Neural cell (in vitro differentiated cells): ENCODE data around the gene CATSPER1.

Source experiments
- EP300 ChIP-seq: fragments of 450-650 bp; conservative IDR thresholded peaks from 2 replicates; pipeline ENCODE4 v1.6.1; 2014; ENCODE audit warnings: antibody characterized with exemption, mild to moderate bottlenecking, moderate library complexity; ENCODE audit not compliant: poor library complexity, severe bottlenecking
- EZH2 ChIP-seq: fragments of 200-600, 300-800 bp; shearing (Covaris generic), sonication (generic); IDR thresholded peaks from 2 replicates; pipeline ENCODE4 v1.6.1; 2014; ENCODE audit warnings: antibody characterized with exemption, low read length, borderline replicate concordance, mild to moderate bottlenecking; ENCODE audit not compliant: insufficient read depth, poor library complexity, severe bottlenecking
- POLR2AphosphoS5 ChIP-seq: IDR thresholded peaks from 2 replicates; pipeline ENCODE4 v1.6.1; 2012
- TAF1 ChIP-seq: IDR thresholded peaks from 2 replicates; pipeline ENCODE4 v1.6.1; 2012; ENCODE audit warnings: low read depth
- TF ChIP-seq, protein P1 (sequence below): fragments of 450-650 bp; IDR thresholded peaks from 2 replicates; pipeline ENCODE4 v1.5.1; 2014; ENCODE audit warnings: antibody characterized with exemption, mild to moderate bottlenecking, moderate library complexity; ENCODE audit not compliant: poor library complexity, severe bottlenecking
- TF ChIP-seq, protein P2 (sequence below): IDR thresholded peaks from 2 replicates; pipeline ENCODE4 v1.6.1; 2012; ENCODE audit warnings: borderline replicate concordance

DNA sequence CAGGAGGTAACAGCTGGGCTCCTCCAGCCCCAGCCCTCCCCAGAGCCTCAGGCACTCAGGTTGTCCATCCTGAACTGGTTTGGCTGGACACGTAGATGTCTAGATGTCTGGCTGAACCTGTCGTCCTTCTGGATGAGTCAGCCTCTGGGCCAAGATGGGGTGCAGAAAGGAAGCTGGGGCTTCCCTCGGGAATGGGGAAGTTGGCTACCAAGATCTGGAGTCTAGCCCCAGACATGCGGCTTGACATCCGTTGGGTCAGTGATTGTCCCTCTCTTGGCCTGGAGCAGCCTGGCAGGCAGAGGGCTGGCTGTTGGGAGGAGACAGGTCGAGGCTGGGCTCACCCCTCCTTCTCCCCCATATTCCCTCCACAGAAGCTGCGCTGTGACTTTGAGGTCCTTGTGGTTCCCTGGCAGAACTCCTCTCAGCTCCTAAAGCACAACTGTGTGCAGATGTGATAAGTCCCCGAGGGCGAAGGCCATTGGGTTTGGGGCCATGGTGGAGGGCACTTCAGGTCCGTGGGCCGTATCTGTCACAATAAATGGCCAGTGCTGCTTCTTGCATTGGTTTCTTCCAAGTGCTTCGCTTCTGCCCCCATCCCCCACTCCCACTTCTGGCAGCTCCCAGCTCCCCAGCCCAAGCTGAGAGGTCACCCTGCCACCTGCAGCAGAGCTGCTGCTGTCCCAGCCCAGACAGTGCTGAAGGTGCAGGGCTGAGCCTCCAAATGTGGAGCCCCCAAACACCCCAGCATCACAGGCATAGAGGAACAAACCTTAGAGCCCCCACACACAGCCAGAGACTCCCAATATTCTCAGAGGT lies 13.1 kb downstream of the CATSPER1 start:
- TF ChIP-seq, protein P1, sequence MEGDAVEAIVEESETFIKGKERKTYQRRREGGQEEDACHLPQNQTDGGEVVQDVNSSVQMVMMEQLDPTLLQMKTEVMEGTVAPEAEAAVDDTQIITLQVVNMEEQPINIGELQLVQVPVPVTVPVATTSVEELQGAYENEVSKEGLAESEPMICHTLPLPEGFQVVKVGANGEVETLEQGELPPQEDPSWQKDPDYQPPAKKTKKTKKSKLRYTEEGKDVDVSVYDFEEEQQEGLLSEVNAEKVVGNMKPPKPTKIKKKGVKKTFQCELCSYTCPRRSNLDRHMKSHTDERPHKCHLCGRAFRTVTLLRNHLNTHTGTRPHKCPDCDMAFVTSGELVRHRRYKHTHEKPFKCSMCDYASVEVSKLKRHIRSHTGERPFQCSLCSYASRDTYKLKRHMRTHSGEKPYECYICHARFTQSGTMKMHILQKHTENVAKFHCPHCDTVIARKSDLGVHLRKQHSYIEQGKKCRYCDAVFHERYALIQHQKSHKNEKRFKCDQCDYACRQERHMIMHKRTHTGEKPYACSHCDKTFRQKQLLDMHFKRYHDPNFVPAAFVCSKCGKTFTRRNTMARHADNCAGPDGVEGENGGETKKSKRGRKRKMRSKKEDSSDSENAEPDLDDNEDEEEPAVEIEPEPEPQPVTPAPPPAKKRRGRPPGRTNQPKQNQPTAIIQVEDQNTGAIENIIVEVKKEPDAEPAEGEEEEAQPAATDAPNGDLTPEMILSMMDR = no peak
- TF ChIP-seq, protein P2, sequence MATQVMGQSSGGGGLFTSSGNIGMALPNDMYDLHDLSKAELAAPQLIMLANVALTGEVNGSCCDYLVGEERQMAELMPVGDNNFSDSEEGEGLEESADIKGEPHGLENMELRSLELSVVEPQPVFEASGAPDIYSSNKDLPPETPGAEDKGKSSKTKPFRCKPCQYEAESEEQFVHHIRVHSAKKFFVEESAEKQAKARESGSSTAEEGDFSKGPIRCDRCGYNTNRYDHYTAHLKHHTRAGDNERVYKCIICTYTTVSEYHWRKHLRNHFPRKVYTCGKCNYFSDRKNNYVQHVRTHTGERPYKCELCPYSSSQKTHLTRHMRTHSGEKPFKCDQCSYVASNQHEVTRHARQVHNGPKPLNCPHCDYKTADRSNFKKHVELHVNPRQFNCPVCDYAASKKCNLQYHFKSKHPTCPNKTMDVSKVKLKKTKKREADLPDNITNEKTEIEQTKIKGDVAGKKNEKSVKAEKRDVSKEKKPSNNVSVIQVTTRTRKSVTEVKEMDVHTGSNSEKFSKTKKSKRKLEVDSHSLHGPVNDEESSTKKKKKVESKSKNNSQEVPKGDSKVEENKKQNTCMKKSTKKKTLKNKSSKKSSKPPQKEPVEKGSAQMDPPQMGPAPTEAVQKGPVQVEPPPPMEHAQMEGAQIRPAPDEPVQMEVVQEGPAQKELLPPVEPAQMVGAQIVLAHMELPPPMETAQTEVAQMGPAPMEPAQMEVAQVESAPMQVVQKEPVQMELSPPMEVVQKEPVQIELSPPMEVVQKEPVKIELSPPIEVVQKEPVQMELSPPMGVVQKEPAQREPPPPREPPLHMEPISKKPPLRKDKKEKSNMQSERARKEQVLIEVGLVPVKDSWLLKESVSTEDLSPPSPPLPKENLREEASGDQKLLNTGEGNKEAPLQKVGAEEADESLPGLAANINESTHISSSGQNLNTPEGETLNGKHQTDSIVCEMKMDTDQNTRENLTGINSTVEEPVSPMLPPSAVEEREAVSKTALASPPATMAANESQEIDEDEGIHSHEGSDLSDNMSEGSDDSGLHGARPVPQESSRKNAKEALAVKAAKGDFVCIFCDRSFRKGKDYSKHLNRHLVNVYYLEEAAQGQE = no peak
- no peak for TF ChIP-seq EZH2
- no peak for TF ChIP-seq POLR2AphosphoS5
- TF ChIP-seq TAF1 = no peak
- TF ChIP-seq EP300 = no peak
